ENCODE measurements around the gene GPSM3.
"Not testable (repeated sequence)": the region's sequence is repeated elsewhere in the genome, so short reads cannot be mapped to it uniquely, and the experiment has no call there.

Gene GPSM3

DNA sequence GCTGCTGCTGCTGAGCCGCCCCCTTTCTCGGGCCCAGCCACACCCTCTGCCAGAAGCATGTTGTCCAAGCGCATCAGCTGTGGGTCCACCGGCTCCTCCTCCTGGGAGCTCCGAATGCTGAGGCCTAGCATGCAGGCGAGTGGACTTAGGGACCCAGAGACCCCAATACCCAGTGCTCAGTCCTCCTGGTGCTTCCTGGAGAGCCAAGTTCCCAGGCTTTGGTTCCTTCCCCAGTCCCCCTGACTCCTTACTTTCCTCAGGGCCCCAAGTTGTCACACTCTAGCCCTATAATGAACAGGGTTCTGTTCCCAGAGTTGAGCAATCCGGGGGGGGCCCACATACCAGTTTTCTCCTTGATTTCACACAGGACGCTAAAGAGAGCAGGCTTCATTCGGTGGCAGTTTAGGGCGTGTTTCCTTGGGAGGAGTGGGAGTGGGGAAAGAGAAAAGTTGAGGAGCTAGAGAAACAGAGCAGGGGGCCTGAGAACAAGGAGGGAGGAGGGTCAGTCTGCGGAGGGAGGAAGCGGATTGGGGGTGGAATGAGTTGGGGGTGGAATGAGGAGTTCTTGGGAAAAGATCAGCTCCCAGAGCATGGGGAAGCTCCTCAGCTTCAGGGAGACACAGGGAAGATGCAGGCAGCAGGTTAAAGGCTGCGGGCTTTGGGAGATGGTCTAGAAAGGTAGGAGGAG, 3.9 kb downstream of the GPSM3 start:
- Histone ChIP-seq H3K4me3 (replicated peaks; ENCODE audit: insufficient read depth, low read length) (peak overlapping the region; percentile 71), H3K27me3 (ENCODE audit: insufficient read depth, poor library complexity, severe bottlenecking) (no peaks in the 10 kb centered on the region), H3K27ac (replicated peaks) (peak overlapping the region; percentile 95)
- DNase-seq (ENCODE audit: low read depth in 1 of 2, low spot score in 1 of 2), result no peak
- TF ChIP-seq REST (IDR thresholded peaks at IDR 0.05; ENCODE audit: insufficient replicate concordance, low read depth), result no peak
- no peak for TF ChIP-seq POLR2AphosphoS5 (IDR thresholded peaks at IDR 0.05; ENCODE audit: low read depth)
- TF ChIP-seq SPI1 (IDR thresholded peaks at IDR 0.05; ENCODE audit: borderline replicate concordance, low read depth), result no peak
- TF ChIP-seq, protein P1, sequence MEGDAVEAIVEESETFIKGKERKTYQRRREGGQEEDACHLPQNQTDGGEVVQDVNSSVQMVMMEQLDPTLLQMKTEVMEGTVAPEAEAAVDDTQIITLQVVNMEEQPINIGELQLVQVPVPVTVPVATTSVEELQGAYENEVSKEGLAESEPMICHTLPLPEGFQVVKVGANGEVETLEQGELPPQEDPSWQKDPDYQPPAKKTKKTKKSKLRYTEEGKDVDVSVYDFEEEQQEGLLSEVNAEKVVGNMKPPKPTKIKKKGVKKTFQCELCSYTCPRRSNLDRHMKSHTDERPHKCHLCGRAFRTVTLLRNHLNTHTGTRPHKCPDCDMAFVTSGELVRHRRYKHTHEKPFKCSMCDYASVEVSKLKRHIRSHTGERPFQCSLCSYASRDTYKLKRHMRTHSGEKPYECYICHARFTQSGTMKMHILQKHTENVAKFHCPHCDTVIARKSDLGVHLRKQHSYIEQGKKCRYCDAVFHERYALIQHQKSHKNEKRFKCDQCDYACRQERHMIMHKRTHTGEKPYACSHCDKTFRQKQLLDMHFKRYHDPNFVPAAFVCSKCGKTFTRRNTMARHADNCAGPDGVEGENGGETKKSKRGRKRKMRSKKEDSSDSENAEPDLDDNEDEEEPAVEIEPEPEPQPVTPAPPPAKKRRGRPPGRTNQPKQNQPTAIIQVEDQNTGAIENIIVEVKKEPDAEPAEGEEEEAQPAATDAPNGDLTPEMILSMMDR (IDR thresholded peaks at IDR 0.05; ENCODE audit: insufficient read depth, low read length), result no peak
- TF ChIP-seq GABPA (IDR thresholded peaks at IDR 0.05; ENCODE audit: low read depth), result no peak

DNA sequence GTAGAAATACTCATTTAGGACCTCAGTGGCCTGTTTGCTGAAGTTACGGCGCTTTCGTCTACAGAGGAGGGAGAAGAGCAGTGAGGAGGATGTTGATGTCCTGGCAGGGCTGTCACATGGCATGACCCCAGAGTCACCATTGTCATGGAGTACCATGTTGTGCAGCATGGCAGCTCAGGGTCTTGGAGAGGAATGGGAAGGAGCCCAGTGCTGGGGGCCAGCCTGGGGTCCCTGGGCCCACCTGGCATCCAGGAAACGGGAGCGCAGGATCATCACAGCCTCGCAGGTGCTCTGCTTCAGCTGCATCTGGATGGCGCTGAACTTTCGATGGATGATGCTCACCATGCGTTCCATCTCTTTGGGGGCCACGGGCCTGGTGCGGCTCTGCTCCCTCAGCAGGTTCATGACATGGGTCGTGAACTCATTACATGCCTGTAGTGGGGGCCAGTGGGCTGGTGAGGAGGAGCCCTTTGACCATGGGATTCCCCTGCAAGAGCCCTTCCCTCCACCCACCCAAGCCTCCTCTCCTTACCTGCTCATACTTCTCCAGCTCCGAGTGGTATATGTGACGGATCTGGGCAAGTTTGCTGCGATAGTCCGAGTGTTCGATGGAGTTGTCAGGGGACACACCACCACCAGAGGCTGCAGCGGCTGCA, 4.6 kb downstream of the GPSM3 start:
- H3K27ac ChIP-seq (replicated peaks), result peak overlapping the region; percentile 95; the same call in 1 of the 2 replicates
- not testable (repeated sequence) for H3K27me3 ChIP-seq (ENCODE audit: insufficient read depth, poor library complexity, severe bottlenecking); H3K4me3 ChIP-seq (replicated peaks; ENCODE audit: insufficient read depth, low read length); DNase-seq (ENCODE audit: low read depth in 1 of 2, low spot score in 1 of 2)

DNA sequence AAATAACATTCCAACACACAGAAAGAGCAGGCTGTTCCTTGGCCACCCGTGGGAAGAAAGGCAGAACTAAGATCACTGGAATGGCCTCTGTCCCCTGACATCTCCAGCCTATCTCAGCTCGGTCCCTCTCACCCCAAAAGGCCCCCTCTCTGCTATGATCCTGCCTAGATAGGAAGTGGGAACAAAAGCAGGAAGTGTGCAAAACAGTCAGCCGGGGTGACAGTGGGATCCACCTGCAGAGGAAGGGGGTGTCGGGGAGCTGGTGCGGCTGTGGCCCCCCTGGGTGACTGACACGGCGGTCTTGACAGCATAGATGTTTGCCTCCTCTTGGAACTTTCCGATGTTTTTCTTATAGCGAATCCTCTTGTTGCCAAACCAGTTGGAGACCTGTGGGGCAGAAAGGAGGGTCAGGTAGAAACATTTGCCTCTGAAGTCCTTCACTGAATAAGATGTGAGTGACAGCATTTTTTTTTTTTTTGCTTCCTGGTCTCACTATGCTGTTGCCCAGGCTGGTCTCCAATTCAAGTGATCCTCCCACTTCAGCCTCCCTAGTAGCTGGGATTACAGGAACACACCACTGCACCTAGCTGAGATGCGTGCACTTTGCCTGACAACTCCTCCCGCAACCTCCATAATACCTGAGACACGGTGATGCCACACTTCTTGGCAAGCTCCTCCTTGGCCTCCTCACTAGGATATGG, 5.3 kb downstream of the GPSM3 start:
- Histone ChIP-seq H3K27me3 (ENCODE audit: insufficient read depth, poor library complexity, severe bottlenecking) (no peaks in the 10 kb centered on the region), H3K27ac (replicated peaks) (peak overlapping the region; percentile 43), H3K4me3 (replicated peaks; ENCODE audit: insufficient read depth, low read length) (no peak overlapping the region)
- no peak for DNase-seq (ENCODE audit: low read depth in 1 of 2, low spot score in 1 of 2)
- TF ChIP-seq, protein P1 (IDR thresholded peaks at IDR 0.05; ENCODE audit: insufficient read depth, low read length), result no peak
- peak; percentile 79 for TF ChIP-seq SPI1 (IDR thresholded peaks at IDR 0.05; ENCODE audit: borderline replicate concordance, low read depth)

DNA sequence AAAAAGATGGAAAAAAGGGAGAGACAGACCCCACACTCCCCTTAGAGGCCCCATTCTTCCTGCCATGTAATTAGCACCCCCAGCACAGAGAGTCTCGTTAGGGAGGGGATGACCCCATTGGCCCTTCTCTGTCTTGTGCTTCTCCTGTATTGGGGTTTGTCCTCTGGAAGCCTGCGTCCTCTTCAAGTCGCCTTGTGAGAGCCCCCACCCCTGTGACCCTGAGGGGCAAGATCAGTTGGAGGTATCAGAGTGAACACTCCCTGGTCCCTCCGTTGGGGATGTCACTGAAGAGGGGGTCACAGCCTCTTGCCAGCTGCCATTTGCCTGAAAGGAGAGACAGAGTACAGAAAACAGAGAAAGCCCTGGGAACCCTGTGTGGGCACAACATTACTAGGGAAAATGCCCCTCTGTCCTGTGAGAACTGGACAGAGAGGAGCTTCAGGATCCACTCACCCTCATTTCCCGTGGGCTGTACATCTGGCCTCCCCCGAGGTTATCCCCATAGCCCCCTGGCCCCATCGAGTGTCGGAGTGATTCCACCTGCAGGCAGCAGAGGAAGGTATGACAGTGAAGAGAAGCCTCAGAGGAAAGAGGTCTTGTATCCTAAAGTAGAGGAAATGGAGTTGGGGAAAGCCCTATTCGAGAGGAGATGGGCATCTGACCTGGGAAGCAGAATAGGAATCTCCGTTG, 6.1 kb downstream of the GPSM3 start:
- H3K27me3 ChIP-seq (ENCODE audit: insufficient read depth, poor library complexity, severe bottlenecking); H3K4me3 ChIP-seq (replicated peaks; ENCODE audit: insufficient read depth, low read length); DNase-seq (ENCODE audit: low read depth in 1 of 2, low spot score in 1 of 2): not testable (repeated sequence)
- H3K27ac ChIP-seq (replicated peaks), result peak overlapping the region; percentile 43

DNA sequence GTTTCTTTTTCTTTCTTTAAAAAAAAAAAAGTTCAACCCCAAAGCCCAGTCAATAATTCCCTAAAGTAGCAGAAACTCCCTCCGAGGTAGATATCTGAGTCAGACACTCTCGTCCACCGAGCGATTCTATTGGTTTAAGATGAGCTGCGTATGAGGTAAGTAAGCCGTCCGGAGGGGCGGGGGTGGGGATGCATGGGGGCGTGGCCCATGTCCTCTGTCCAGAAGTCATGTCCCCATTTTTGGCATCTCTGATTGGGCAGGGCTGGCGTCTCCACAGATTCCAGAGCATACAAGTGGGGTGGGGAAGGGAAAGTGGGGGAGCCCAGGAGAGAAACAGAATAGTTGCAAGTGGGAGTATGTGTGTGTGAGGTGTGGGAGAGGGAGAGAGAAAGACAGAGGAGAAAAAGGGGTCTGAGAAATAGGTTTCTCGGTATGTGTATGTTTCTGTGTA, 6.7 kb downstream of the GPSM3 start:
- H3K27me3 ChIP-seq (ENCODE audit: insufficient read depth, poor library complexity, severe bottlenecking); H3K4me3 ChIP-seq (replicated peaks; ENCODE audit: insufficient read depth, low read length); DNase-seq (ENCODE audit: low read depth in 1 of 2, low spot score in 1 of 2); H3K27ac ChIP-seq (replicated peaks): not testable (repeated sequence)

Measured in HL-60 (cell line).